Stimulated activated CD8-positive, alpha-beta memory T cell treated with anti-CD3 and anti-CD28 coated beads, Interleukin-15, amount 100 ng/mL, for 48 hours (primary cell): Measurements from ENCODE around the gene GBF1.

Experiments
- DNase-seq, 2 donors: peaks; one replicate each; pipeline ENCODE4 v3.0.0-alpha.2; 2020; ENCODE audit warnings: low read depth in 2 of 2

Gene GBF1

GRCh38 chr10:102408131-102408727 lies 162.9 kb downstream of the GBF1 start:
- no peak for DNase-seq

DNA sequence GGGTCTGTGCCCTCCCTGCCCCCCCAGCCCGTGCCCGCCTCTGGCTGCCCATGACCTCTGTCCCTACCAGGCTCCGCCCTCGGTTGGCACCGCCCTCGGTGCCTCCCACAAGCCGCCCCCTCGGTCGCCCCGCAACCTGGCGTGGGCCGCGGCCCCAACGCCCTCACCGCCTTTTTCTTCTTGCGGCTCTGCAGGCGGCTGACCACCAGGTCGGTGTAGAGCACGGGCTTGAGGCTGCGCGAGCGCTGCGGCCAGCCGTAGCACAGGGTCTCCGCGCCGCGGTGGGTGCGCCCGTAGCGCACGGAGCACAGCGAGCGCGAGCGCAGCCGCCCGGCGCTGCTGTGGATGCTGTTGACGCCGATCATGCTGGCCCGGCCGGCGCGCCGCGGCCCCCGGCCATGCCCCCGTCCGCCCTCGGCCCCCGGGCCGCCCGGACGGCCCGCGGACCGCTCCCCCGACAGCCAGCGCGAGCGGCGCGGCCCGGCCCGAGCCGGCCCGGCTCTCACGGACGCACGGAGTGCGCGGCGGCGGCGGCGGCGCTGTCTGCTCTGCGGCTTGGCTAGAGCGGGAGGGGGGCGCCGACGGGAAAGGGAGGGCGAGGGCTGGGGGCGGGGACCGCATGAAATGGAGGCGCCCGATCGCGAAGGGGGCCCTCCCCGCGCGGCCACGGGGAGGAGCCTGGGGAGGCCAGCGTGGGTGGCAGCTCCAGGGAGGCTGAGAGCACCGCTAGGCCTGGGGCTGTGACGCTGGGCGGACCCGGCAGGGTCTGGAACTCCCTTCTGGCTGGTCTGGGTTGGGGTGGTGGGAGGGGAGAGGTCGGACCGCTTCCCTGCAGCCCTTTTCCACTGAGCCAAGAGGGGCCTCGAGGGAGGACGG lies 163.6 kb downstream of the GBF1 start:
- peak; percentile 71 to 72 for DNase-seq

DNA sequence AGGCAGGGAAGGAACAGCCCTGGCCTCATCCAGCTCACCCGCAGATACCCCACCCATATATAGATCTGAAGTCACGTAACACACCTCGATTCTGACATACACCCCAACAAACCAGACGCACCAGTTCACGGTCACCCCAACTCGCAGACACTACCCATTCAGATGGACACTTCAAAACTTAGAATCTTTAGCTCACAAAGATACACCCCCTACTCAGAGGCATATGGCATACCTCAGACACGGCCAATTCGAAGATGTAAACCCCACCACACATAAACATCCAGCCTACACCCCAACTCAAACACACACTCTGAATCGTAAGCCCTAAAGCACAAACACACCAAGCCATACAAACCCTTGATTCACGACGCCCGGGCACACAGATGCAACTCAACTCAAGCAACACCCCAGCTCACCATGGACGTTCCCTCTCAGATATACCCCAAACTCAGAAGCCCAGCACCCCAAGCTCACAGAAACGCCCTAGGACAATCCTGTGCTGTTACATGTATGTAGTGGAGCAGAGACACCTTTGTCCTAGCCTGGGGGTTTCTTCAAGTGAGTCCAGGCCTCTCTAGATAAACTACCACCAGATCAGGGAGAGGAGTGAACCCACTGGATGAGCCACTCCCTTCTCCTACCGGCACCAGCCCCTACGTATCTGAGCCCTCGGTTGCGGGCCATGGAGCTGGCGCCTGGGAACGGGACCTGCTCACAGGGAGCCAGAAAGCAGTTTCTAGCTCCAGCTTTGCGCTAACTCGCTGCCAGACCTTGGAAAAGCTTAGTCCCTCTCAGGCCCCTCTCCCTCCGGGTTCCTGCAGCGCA lies 164.5 kb downstream of the GBF1 start:
- DNase-seq: no peak

DNA sequence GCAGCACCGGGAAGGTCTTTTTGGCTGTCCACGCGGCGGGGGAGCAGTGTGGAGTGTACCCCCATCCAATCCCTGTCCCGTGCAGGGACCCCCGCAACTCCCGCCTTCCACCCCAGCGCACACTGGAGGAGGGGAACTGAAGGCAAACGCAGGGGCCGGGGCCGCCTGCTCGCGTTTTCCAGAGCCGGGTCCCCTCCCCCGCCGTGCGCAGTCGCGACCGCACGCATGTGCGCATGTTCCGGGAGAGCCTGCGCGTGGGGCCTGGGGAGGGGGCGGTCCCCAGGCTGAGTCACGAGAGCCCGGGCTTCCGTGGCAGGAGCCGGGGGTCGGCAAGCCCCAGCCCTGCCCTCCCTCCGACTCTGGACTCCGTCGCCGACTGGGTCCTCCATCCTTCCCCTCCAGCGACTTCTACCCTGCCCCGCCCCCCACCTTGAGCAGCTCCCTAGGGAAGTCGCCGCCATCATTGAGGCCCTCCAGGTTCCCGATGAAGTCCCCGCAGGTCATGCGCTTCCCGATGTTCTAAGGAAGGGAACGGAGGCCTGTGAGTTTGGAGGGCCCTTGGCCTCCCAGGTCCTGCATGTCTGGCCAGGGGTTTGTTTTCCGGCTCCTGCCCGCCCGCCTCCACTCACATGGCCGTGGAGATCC lies 165.2 kb downstream of the GBF1 start:
- DNase-seq: no peak

DNA sequence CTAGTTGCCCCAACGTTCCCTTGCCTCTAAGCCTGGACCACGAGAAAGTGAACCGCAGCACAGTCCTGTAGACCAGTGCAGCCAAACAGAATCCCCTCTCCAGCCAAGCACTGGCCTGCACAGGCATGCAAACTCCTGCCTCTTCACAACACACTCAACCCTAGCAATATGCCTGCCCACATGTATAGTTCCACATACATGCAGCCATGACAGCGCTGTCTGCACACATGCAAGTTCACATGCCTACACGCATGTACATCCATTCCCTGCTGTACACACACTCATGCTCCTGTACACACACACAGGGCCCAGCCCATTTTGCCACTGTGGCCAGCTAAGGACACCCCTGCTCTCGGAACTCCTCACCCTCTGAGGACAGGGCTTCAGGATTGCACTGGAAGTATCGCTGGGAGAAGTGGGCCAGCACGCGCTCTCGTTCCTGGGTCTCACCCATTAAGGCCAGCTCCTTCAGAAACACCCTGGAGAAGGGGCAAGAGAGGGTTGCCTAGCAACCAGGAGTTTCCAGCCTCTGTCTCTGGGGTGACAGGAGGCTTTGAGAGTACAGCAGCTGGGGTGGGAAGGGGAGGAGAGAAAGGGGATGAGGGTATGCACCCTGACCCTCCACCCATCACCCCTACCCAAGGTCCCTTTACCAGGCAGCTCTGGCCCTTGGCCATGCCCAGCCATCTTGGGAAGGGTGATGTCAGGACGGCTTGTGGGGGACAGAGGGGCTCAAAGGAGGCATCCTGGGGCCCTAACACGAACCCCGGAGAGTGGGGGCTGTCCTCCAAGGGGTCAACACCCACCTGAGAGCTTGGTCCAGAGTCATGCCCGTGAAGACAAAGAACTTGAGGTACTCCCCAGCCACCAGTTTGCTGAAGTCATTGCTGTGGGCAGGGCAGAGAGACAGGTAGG lies 166.3 kb downstream of the GBF1 start:
- no peak for DNase-seq

GRCh38 chr10:102412293-102412692 lies 167.0 kb downstream of the GBF1 start:
- DNase-seq: no peak

GRCh38 chr10:102413053-102413705 lies 167.8 kb downstream of the GBF1 start:
- no peak for DNase-seq

- no peak for DNase-seq
Measured at GRCh38 chr10:102413806-102414561, 168.7 kb downstream of the GBF1 start.

DNA sequence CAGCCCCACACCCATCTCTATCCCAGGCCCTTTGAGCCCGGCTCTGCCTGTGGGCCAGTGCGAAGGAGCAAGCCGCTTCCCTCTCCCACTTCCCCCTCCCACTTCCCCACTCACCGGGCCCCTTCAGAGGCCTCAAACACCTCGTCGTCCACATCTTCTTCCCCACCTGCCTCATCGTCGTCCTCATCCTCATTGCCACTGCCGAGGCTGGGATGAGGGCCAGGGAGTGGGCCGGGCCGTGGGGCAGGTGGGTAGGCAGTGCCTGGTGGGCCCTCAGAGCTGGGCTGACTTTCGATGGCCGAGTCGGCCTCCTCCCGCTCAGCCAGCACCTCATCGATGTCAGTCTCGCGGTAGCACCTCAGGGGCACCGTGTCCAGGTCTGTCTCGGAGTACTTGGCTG lies 169.4 kb downstream of the GBF1 start:
- DNase-seq: no peak

DNA sequence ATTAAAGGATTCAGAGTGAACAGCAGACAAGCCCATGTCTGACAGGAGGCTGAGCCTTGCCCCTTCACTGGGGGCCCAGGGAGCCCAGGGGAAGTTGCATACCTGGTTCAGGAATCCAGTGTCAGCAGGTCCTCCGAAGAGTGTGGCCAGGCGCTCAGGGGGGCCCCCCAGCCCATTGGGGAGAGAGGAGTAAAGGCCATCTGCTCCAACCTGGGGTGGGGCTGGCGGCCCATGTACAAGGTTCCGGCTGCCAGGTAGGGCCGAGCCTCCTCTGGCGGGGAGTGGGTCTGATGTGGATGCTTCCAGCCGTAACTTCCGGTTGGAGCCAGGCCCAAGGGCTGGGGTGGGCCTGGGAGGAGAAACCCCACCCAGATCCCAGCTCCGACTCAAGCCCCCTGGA lies 171.0 kb downstream of the GBF1 start:
- no peak for DNase-seq

DNA sequence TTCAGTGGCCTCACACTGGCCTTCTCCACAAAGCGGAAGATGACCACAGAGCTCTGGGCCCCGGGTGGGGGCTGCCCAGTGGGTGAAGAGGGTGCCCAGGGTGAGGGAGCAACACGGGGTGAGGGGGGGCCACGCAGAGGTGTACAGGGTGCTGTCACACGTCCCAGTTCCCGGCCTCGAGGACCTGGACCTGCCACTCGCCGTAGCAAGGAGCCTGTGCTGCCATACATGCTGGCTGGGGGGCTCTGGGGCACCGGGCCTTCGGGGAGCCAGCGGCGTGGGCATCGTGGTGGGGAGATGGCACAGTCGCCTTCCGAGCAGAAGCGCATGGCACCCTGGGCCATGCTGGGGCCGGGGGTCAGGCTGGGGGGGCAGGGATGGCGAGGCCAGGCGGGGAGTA lies 171.4 kb downstream of the GBF1 start:
- no peak for DNase-seq

- DNase-seq: no peak
Measured at GRCh38 chr10:102418622-102419268, 173.4 kb downstream of the GBF1 start, which contains the start of gene PSD. PSD (minus strand) TSS chr10:102418785; CDS start chr10:102417038, 1,747 bp downstream.

GRCh38 chr10:102419269-102420180 lies 174.2 kb downstream of the GBF1 start:
- DNase-seq: no peak

DNA sequence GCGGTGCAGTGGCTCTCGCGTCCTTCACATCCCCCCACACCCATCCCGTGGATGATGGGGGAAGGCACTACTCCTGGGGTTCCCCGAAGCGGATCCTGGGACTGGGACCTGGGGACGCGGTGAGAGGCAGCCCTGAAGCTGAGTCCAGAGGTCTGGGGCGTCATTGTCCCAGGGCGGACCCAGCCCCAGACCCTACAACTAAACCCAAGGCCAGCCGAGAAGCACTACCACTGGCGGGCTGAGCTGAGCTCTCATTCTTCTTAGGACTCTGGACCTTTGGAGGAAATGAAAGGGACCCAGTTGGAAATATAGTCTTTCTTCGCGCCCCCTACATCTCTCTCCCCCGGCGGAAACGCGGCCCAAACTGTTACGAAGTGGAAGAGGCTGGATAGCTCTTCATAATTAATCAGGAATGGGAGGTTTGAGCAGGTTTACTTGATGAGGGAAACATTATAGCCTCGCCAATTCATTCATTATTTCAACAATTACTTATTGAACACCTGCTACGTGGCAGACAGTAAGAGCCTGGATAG lies 174.9 kb downstream of the GBF1 start:
- no peak for DNase-seq

GRCh38 chr10:102420714-102421506 lies 175.6 kb downstream of the GBF1 start, which contains the start of gene FBXL15:
FBXL15 (plus strand) TSS chr10:102420836; CDS start chr10:102421130, 294 bp downstream.
- peak; percentile 89 to 94 for DNase-seq

- no peak for DNase-seq
Measured at GRCh38 chr10:102421507-102421756, 176.1 kb downstream of the GBF1 start.
